Nephron progenitor cell (in vitro differentiated cells): ENCODE measurements around the gene UBE2J2.
A peak's percentile ranks its signal among the peaks of the same experiment; 100 is the strongest.

Source experiments
- DNase-seq: peaks from one replicate; pipeline ENCODE4 v3.0.0; 2021
- H3K27ac Mint-ChIP-seq: 2 replicates; pipeline ENCODE4 v1.8.0; 2021; ENCODE audit warnings: mild to moderate bottlenecking, moderate library complexity, mixed read lengths
- H3K27me3 Mint-ChIP-seq: 2 replicates; pipeline ENCODE4 v1.8.0; 2021; ENCODE audit warnings: mild to moderate bottlenecking, low read depth, mixed read lengths; ENCODE audit not compliant: poor library complexity
- H3K36me3 Mint-ChIP-seq: 2 replicates; pipeline ENCODE4 v1.8.0; 2021; ENCODE audit warnings: low read depth, mixed read lengths
- H3K4me1 Mint-ChIP-seq: 2 replicates; pipeline ENCODE4 v1.8.0; 2021; ENCODE audit warnings: mixed read lengths
- H3K4me3 Mint-ChIP-seq: 2 replicates; pipeline ENCODE4 v1.8.0; 2021; ENCODE audit warnings: mild to moderate bottlenecking, moderate library complexity, mixed read lengths
- H3K9me3 Mint-ChIP-seq: 2 replicates; pipeline ENCODE4 v1.8.0; 2021; ENCODE audit warnings: mild to moderate bottlenecking, moderate library complexity, mixed read lengths
- CTCF ChIP-seq: fragments of 200-600 bp; sonication (generic); IDR thresholded peaks from 2 replicates; pipeline ENCODE4 v1.5.0; 2021; ENCODE audit warnings: antibody characterized with exemption

Gene UBE2J2

GRCh38 chr1:1259119-1259488, 14.6 kb downstream of the UBE2J2 start:
- no peak for TF ChIP-seq CTCF
- H3K36me3 Mint-ChIP-seq, result peaks cover 60% of the 10 kb centered on the region
- H3K27ac Mint-ChIP-seq, result peak overlapping the region; percentile 48
- H3K4me3 Mint-ChIP-seq, result no peak overlapping the region
- peaks cover 13% of the 10 kb centered on the region for H3K4me1 Mint-ChIP-seq
- no peaks in the 10 kb centered on the region for H3K9me3 Mint-ChIP-seq
- H3K27me3 Mint-ChIP-seq, result no peaks in the 10 kb centered on the region
- no peak for DNase-seq

DNA sequence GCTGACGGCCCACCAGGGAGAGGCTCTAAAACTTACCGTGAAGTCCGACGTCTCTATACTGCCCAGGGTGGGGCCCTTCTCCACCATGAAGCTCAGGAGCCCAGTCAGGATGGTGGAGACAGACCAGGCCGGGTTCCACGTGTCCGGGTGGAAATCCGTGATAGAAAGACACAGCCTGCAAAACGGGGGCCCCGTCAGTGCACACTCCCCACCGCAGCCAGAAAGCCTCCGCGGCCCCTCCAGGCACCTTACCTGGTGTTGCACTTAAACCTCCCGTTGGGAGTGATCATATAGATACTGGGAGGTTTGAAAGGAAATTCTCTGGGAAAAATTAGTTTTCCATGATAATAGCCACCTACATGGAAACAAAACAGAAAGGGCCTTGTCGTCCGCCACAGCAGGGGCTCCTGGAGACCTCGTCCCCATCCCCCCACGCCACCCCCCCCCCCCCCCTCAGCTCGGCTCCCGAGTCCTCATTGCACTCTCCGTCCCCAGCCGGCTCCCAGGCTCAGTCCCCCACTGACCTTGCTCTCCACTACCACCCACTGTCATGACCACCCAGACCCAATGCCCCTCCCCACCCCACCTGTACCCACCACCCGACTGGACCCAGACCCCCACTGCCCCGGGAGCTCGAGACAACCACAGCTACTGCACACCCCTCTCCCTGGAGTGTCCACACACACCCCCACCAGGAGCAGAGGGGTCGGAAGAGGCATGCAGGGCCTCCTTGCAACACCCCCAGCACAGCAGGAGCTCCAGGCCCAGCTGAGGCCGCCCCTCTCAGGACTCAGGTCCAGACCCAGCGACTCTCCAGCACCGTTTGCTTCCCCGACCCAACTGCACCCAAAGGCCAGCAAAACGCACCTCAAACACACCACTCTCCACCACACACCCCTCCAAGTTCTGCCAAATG, 16.4 kb downstream of the UBE2J2 start:
- no peak for DNase-seq
- TF ChIP-seq CTCF, result no peak
- no peak overlapping the region for H3K4me3 Mint-ChIP-seq
- peaks cover 65% of the 10 kb centered on the region for H3K36me3 Mint-ChIP-seq
- peak overlapping the region; percentile 83 for H3K27ac Mint-ChIP-seq
- no peaks in the 10 kb centered on the region for H3K27me3 Mint-ChIP-seq
- H3K4me1 Mint-ChIP-seq, result peaks cover 22% of the 10 kb centered on the region
- no peaks in the 10 kb centered on the region for H3K9me3 Mint-ChIP-seq

DNA sequence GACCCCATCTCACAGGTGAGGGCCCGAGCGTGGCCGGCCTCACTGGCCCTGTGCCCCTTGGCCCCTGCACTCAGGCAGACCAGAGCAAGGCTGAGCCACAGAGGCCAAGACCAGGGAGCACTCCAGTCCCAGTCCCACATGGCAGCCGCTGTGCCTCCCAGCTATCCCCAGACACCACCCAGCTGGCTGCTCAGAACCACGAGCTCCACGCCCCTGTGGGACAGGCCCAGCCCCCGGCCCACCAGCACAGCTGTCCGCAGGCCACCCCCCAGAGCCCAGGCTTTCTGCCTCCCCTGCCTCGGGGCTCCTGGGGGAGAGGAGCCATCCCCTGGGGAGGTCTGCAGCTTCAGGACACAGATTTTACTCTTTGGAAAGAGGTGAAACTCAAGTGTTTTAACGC, 18.0 kb downstream of the UBE2J2 start:
- no peak for TF ChIP-seq CTCF
- peaks cover 15% of the 10 kb centered on the region for H3K4me1 Mint-ChIP-seq
- no peaks in the 10 kb centered on the region for H3K27me3 Mint-ChIP-seq
- H3K9me3 Mint-ChIP-seq, result no peaks in the 10 kb centered on the region
- H3K27ac Mint-ChIP-seq, result peak overlapping the region; percentile 69
- peaks cover 56% of the 10 kb centered on the region for H3K36me3 Mint-ChIP-seq
- no peak for DNase-seq
- no peak overlapping the region for H3K4me3 Mint-ChIP-seq

DNA sequence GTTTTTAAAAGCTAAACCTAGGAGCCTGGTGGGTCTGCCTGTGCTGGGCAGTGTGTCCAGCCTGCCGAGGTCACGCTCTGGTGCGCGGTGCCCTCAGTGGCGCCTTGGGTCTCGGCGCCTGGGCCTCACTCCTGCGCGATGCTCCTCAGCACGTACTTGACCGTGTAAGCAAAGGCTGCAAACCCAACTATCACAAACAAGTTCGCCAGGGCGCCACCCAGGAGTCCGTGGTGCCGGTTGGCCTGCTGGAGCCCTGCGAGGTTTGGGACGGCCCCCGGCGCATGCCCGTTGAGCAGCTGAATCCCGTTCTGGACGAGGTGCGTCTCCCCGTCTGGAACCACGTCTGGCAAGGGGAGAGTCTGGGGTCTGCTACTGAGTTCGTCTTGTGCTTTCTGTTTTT, 18.6 kb downstream of the UBE2J2 start:
- H3K9me3 Mint-ChIP-seq, result no peaks in the 10 kb centered on the region
- no peak overlapping the region for H3K4me3 Mint-ChIP-seq
- DNase-seq, result no peak
- H3K27me3 Mint-ChIP-seq, result no peaks in the 10 kb centered on the region
- no peak for TF ChIP-seq CTCF
- peaks cover 51% of the 10 kb centered on the region for H3K36me3 Mint-ChIP-seq
- peaks cover 17% of the 10 kb centered on the region for H3K4me1 Mint-ChIP-seq
- no peak overlapping the region for H3K27ac Mint-ChIP-seq

- Mint-ChIP-seq H3K27me3 (peaks cover under 1% of the 10 kb centered on the region), H3K4me1 (peaks cover 18% of the 10 kb centered on the region), H3K27ac (no peak overlapping the region), H3K9me3 (no peaks in the 10 kb centered on the region), H3K4me3 (no peak overlapping the region), H3K36me3 (peaks cover 46% of the 10 kb centered on the region)
- no peak for TF ChIP-seq CTCF
- DNase-seq, result no peak
Observed at GRCh38 chr1:1254667-1254998, 19.0 kb downstream of the UBE2J2 start.
